H1 (cell line): ENCODE measurements around the gene NEDD8.

Experiments used
- CTCF ChIP-seq, 3 experiments: IDR thresholded peaks; 1 replicate in 2 of 3; 2 replicates in 1 of 3; pipeline versions ENCODE4 v1.5.1 to v1.6.1; 2011; ENCODE audit warnings: low read length in 3 of 3, mild to moderate bottlenecking in 3 of 3, inconsistent platforms in 2 of 3, low read depth in 1 of 3, moderate library complexity in 1 of 3; ENCODE audit not compliant: insufficient read depth in 1 of 3; ENCODE audit errors: control extremely low read depth in 1 of 3
- EP300 ChIP-seq, 2 experiments: IDR thresholded peaks; 1 replicate in 1 of 2; 2 replicates in 1 of 2; pipeline ENCODE4 v1.6.1; 2011 to 2012; ENCODE audit warnings: low read depth in 2 of 2, low read length in 2 of 2, mild to moderate bottlenecking in 2 of 2, borderline replicate concordance in 1 of 2, inconsistent platforms in 1 of 2, moderate library complexity in 1 of 2
- POLR2AphosphoS5 ChIP-seq: IDR thresholded peaks from 2 replicates; pipeline ENCODE4 v1.6.1; 2011; ENCODE audit warnings: low read depth, low read length
- USF2 ChIP-seq: IDR thresholded peaks from 2 replicates; pipeline ENCODE4 v1.6.1; 2011; ENCODE audit warnings: low read length, improper control_type of control experiment

- no peak for TF ChIP-seq CTCF (IDR thresholded peaks at IDR 0.05; ENCODE audit: control extremely low read depth in 1 of 3, insufficient read depth in 1 of 3, low read depth in 1 of 3, low read length in 3 of 3)
- no peak for TF ChIP-seq EP300 (IDR thresholded peaks at IDR 0.05; ENCODE audit: borderline replicate concordance in 1 of 2, low read depth in 2 of 2, low read length in 2 of 2)
- TF ChIP-seq POLR2AphosphoS5 = no peak
- no peak for TF ChIP-seq USF2
These were observed 15.3 kb upstream of the NEDD8 start for GRCh38 chr14:24247422-24247821.
